Esophagus (tissue), 2 donors: ENCODE data around the gene PPM1H. TPM values are rescaled to one million over a fixed set of nuclear protein-coding genes. Genes with fewer than 3 reads are reported as not detected.
"Not testable (repeated sequence)": the region's sequence is repeated elsewhere in the genome, so short reads cannot be mapped to it uniquely, and the experiment has no call there.

Experiments
- H3K27ac ChIP-seq, 2 donors: one replicate each; pipeline ENCODE4 v1.5.1; 2013; ENCODE audit warnings: low read depth in 2 of 2, mild to moderate bottlenecking in 2 of 2, inconsistent platforms in 1 of 2, low read length in 1 of 2, moderate library complexity in 1 of 2
- H3K27me3 ChIP-seq, 2 donors: one replicate each; pipeline ENCODE4 v1.6.1; 2013; ENCODE audit warnings: low read length in 2 of 2, control low read depth in 1 of 2, mild to moderate bottlenecking in 1 of 2; ENCODE audit not compliant: insufficient read depth in 2 of 2, control insufficient read depth in 1 of 2
- H3K36me3 ChIP-seq, 2 donors: one replicate each; pipeline ENCODE4 v1.6.1; 2013; ENCODE audit warnings: low read length in 1 of 2; ENCODE audit not compliant: control insufficient read depth in 2 of 2, insufficient read depth in 2 of 2
- H3K4me1 ChIP-seq, 2 donors: one replicate each; pipeline ENCODE4 v1.6.1; 2013; ENCODE audit warnings: low read length in 1 of 2; ENCODE audit not compliant: control insufficient read depth in 2 of 2, insufficient read depth in 2 of 2
- H3K4me3 ChIP-seq, 2 donors: one replicate each; pipeline ENCODE4 v1.5.1; 2013; ENCODE audit warnings: low read length in 2 of 2, mild to moderate bottlenecking in 2 of 2, low read depth in 1 of 2, moderate library complexity in 1 of 2
- H3K9me3 ChIP-seq, 2 donors: one replicate each; pipeline ENCODE4 v1.6.1; 2013; ENCODE audit warnings: mild to moderate bottlenecking in 2 of 2, low read depth in 1 of 2, low read length in 1 of 2, moderate library complexity in 1 of 2; ENCODE audit not compliant: control insufficient read depth in 2 of 2, insufficient read depth in 1 of 2
- WGBS, 2 donors: extraction: QIAGEN DNeasy Blood & Tissue Kit; methylation state at CpG; one replicate each; pipeline ENCODE4 v1.1.7; 2013; 5-methylcytosine and 5-hydroxymethylcytosine counted together
- polyA plus RNA-seq, 2 donors: library from polyadenylated mRNA; stranded (reverse); fragments of 200-250 nt; gene quantifications; one replicate each; pipeline ENCODE4 v1.2.3, GENCODE V29; 2013
- donor health status: healthy with polysubstance abuse.
- donor health status: Bipolar disorder and iron deficiency.

The PPM1H gene
- polyA plus RNA-seq, 2 donors = 0.04 to 0.09 TPM

- Histone ChIP-seq H3K4me3 (no peak overlapping the region), H3K27ac (no peak overlapping the region), H3K36me3 (no peaks in the 10 kb centered on the region), H3K27me3 (no peaks in the 10 kb centered on the region), H3K4me1 (no peaks in the 10 kb centered on the region), H3K9me3 (no peaks in the 10 kb centered on the region)
- WGBS, 2 donors = 11 to 17% methylated on average over 18 of the region's 18 CpGs
Measured at GRCh38 chr12:62813031-62813829, 121.7 kb downstream of the PPM1H start.

- H3K36me3 ChIP-seq, H3K4me1 ChIP-seq, H3K9me3 ChIP-seq, H3K27ac ChIP-seq, H3K27me3 ChIP-seq, H3K4me3 ChIP-seq: not testable (repeated sequence)
- WGBS, 2 donors = 78 to 82% methylated on average over 4 of the region's 4 CpGs
Measured at GRCh38 chr12:62811481-62811880, 123.5 kb downstream of the PPM1H start.

GRCh38 chr12:62808166-62808879, 126.6 kb downstream of the PPM1H start:
- Histone ChIP-seq H3K27me3 (no peaks in the 10 kb centered on the region), H3K4me3 (no peak overlapping the region), H3K9me3 (no peaks in the 10 kb centered on the region), H3K36me3 (no peaks in the 10 kb centered on the region), H3K4me1 (no peaks in the 10 kb centered on the region), H3K27ac (no peak overlapping the region)
- 83 to 89% methylated on average over 4 of the region's 4 CpGs for WGBS, 2 donors

- no peak overlapping the region for H3K27ac ChIP-seq
- no peaks in the 10 kb centered on the region for H3K27me3 ChIP-seq
- H3K9me3 ChIP-seq = no peaks in the 10 kb centered on the region
- no peaks in the 10 kb centered on the region for H3K4me1 ChIP-seq
- H3K36me3 ChIP-seq = no peaks in the 10 kb centered on the region
- 82 to 93% methylated on average over 2 of the region's 2 CpGs for WGBS, 2 donors
- H3K4me3 ChIP-seq = no peak overlapping the region
Measured at GRCh38 chr12:62806893-62807292, 128.1 kb downstream of the PPM1H start.

GRCh38 chr12:62806244-62806836, 128.6 kb downstream of the PPM1H start:
- 65 to 74% methylated on average over 6 of the region's 6 CpGs for WGBS, 2 donors
- H3K4me1 ChIP-seq = no peaks in the 10 kb centered on the region
- no peaks in the 10 kb centered on the region for H3K9me3 ChIP-seq
- no peaks in the 10 kb centered on the region for H3K36me3 ChIP-seq
- no peak overlapping the region for H3K27ac ChIP-seq
- no peak overlapping the region for H3K4me3 ChIP-seq
- H3K27me3 ChIP-seq = no peaks in the 10 kb centered on the region

GRCh38 chr12:62805517-62805916, 129.4 kb downstream of the PPM1H start:
- H3K4me3 ChIP-seq = no peak overlapping the region
- H3K9me3 ChIP-seq = no peaks in the 10 kb centered on the region
- H3K27ac ChIP-seq = no peak overlapping the region
- no peaks in the 10 kb centered on the region for H3K4me1 ChIP-seq
- H3K27me3 ChIP-seq = no peaks in the 10 kb centered on the region
- no peaks in the 10 kb centered on the region for H3K36me3 ChIP-seq
- WGBS, 2 donors = 65 to 79% methylated on average over 3 of the region's 3 CpGs

- WGBS, 2 donors = 76 to 81% methylated on average over 2 of the region's 2 CpGs
- Histone ChIP-seq H3K27ac (no peak overlapping the region), H3K4me1 (no peaks in the 10 kb centered on the region), H3K4me3 (no peak overlapping the region), H3K36me3 (no peaks in the 10 kb centered on the region), H3K9me3 (no peaks in the 10 kb centered on the region), H3K27me3 (no peaks in the 10 kb centered on the region)
Measured at GRCh38 chr12:62803756-62804155, 131.2 kb downstream of the PPM1H start.

- no peak overlapping the region for H3K27ac ChIP-seq
- 78 to 80% methylated on average over 4 of the region's 4 CpGs for WGBS, 2 donors
- H3K4me1 ChIP-seq = no peaks in the 10 kb centered on the region
- H3K9me3 ChIP-seq = no peaks in the 10 kb centered on the region
- no peak overlapping the region for H3K4me3 ChIP-seq
- H3K27me3 ChIP-seq = no peaks in the 10 kb centered on the region
- no peaks in the 10 kb centered on the region for H3K36me3 ChIP-seq
Measured at GRCh38 chr12:62802984-62803383, 132.0 kb downstream of the PPM1H start.

GRCh38 chr12:62802321-62802720, 132.6 kb downstream of the PPM1H start:
- no peaks in the 10 kb centered on the region for H3K27me3 ChIP-seq
- no peak overlapping the region for H3K27ac ChIP-seq
- no peaks in the 10 kb centered on the region for H3K36me3 ChIP-seq
- 80 to 89% methylated on average over 7 of the region's 7 CpGs for WGBS, 2 donors
- H3K9me3 ChIP-seq = no peaks in the 10 kb centered on the region
- H3K4me1 ChIP-seq = no peaks in the 10 kb centered on the region
- no peak overlapping the region for H3K4me3 ChIP-seq
